K562 (cell line): ENCODE measurements around the gene IPO7. TPM values are rescaled to one million over a fixed set of nuclear protein-coding genes. Genes with fewer than 3 reads are reported as not detected.
A peak's percentile ranks its signal among the peaks of the same experiment; 100 is the strongest.

ENCODE experiments used
- CHD2 ChIP-seq: IDR thresholded peaks from 2 replicates; pipeline ENCODE4 v1.6.1; 2011; ENCODE audit warnings: low read depth, low read length
- DMBX1 ChIP-seq: fragments of 250-450 bp; sonication (Bioruptor Pico); IDR thresholded peaks from 2 replicates; pipeline ENCODE4 v1.8.0; 2022; ENCODE audit warnings: inconsistent platforms, mild to moderate bottlenecking, moderate library complexity, borderline replicate concordance
- ERF ChIP-seq: fragments of 450-650 bp; formaldehyde crosslinking; IDR thresholded peaks from 2 replicates; pipeline ENCODE4 v1.4.0; 2020; ENCODE audit warnings: mild to moderate bottlenecking, mixed read lengths
- MEF2D ChIP-seq: conservative IDR thresholded peaks from 2 replicates; pipeline ENCODE4 v1.6.1; 2016; ENCODE audit warnings: low read depth, missing genetic modification characterization, missing compliant biosample characterization
- NFE2 ChIP-seq: IDR thresholded peaks from 2 replicates; pipeline ENCODE4 v1.6.1; 2014; ENCODE audit warnings: antibody characterized with exemption, low read depth
- NR2C2 ChIP-seq, 2 experiments: fragments of 200-800 bp in 1 of 2; sonication (Bioruptor generic) in 1 of 2; sonication (generic) in 1 of 2; formaldehyde crosslinking in 1 of 2; IDR thresholded peaks; 2 replicates each; pipeline versions ENCODE4 v1.6.1 to v1.8.0; 2016 to 2022; ENCODE audit warnings: mild to moderate bottlenecking in 1 of 2, missing compliant biosample characterization in 1 of 2, missing genetic modification characterization in 1 of 2, missing genetic modification reagents in 1 of 2
- SMAD4 ChIP-seq: fragments of 250-450 bp; sonication (Bioruptor Pico); conservative IDR thresholded peaks from 2 replicates; pipeline ENCODE4 v1.8.0; 2021; ENCODE audit warnings: inconsistent platforms, mild to moderate bottlenecking, moderate library complexity
- SRSF7 ChIP-seq: fragments of 200-400 bp; formaldehyde crosslinking; optimal IDR thresholded peaks from 2 replicates; pipeline ENCODE3; 2017; ENCODE audit warnings: mild to moderate bottlenecking, low read depth, low read length
- TAF1 ChIP-seq: IDR thresholded peaks from 2 replicates; pipeline ENCODE4 v1.6.1; 2011; ENCODE audit warnings: mild to moderate bottlenecking, low read length, moderate library complexity; ENCODE audit not compliant: insufficient read depth, control insufficient read depth, severe bottlenecking; ENCODE audit errors: extremely low read depth
- YY1 ChIP-seq, 3 experiments: IDR thresholded peaks; 2 replicates each; pipeline ENCODE4 v1.6.1; 2011; ENCODE audit warnings: low read length in 2 of 3, mild to moderate bottlenecking in 2 of 3, moderate library complexity in 2 of 3, borderline replicate concordance in 1 of 3, control low read depth in 1 of 3, low read depth in 1 of 3; ENCODE audit not compliant: insufficient read depth in 3 of 3, insufficient replicate concordance in 2 of 3, control insufficient read depth in 1 of 3, insufficient read length in 1 of 3; ENCODE audit errors: extremely low read depth in 1 of 3
- ZNF217 ChIP-seq: sonication (generic); formaldehyde crosslinking; IDR thresholded peaks from 2 replicates; pipeline ENCODE4 v1.8.0; 2022; ENCODE audit warnings: mild to moderate bottlenecking, missing genetic modification reagents
- ZNF23 ChIP-seq: fragments of 250-450 bp; sonication (Bioruptor Pico); IDR thresholded peaks from 2 replicates; pipeline ENCODE4 v1.4.0; 2020; ENCODE audit warnings: mild to moderate bottlenecking
- ZNF668 ChIP-seq: fragments of 250-450 bp; sonication (Bioruptor Pico); IDR thresholded peaks from 2 replicates; pipeline ENCODE4 v1.8.0; 2022; ENCODE audit warnings: mild to moderate bottlenecking, inconsistent platforms
- ZNF75A ChIP-seq: fragments of 450-650 bp; formaldehyde crosslinking; IDR thresholded peaks from 2 replicates; pipeline ENCODE4 v1.4.0; 2020; ENCODE audit warnings: mild to moderate bottlenecking
- ZNF77 ChIP-seq: fragments of 250-450 bp; sonication (Bioruptor Pico); IDR thresholded peaks from 2 replicates; pipeline ENCODE4 v1.5.0; 2020
- polyA plus RNA-seq, 8 experiments: library from polyadenylated mRNA; depleted of rRNA in 4 of 8; stranded (reverse) in 5 of 8; unstranded in 3 of 8; fragments of >200 nt; fragmentation: Nextera tagmentation in 2 of 8; fragmentation: Illumina TruSeq in 1 of 8; extraction: Ambion mirVana in 2 of 8; extraction: Trizol in 1 of 8; gene quantifications; 2 replicates each; pipeline versions ENCODE4 v1.2.1 to v1.2.3, GENCODE V29; 2011 to 2014; ENCODE audit warnings: inconsistent platforms in 1 of 8, missing spikeins in 1 of 8
- total RNA-seq, 7 experiments: library from RNA; depleted of rRNA in 6 of 7; stranded (reverse); fragments of >200 nt in 6 of 7; fragmentation: Illumina TruSeq in 2 of 7; extraction: Trizol in 2 of 7; gene quantifications; 2 replicates each; pipeline versions ENCODE4 v1.2.1 to v1.2.3, GENCODE V29; 2011 to 2021; ENCODE audit warnings: low replicate concordance in 1 of 7
- TF ChIP-seq, protein P1 (sequence below): fragments of 450-650 bp; IDR thresholded peaks from 2 replicates; pipeline ENCODE4 v1.6.1; 2016; ENCODE audit warnings: low read depth
- TF ChIP-seq, protein P2 (sequence below): sonication (generic); formaldehyde crosslinking; IDR thresholded peaks from 2 replicates; pipeline ENCODE4 v1.9.0; 2022; ENCODE audit warnings: mild to moderate bottlenecking, missing genetic modification reagents
- TF ChIP-seq, protein P3 (sequence below), 2 experiments: fragments of 250-450 bp in 1 of 2; fragments of 450-650 bp in 1 of 2; sonication (Bioruptor Pico) in 1 of 2; IDR thresholded peaks; 2 replicates each; pipeline versions ENCODE4 v1.6.1 to v1.8.0; 2016 to 2021; ENCODE audit warnings: mild to moderate bottlenecking in 2 of 2, moderate library complexity in 2 of 2, missing compliant biosample characterization in 1 of 2, missing genetic modification characterization in 1 of 2
- TF ChIP-seq, protein P4 (sequence below): fragments of 250-450 bp; sonication (Bioruptor Pico); IDR thresholded peaks from 2 replicates; pipeline ENCODE4 v1.6.1; 2021; ENCODE audit warnings: mild to moderate bottlenecking

IPO7 gene
- total and polyA plus RNA-seq, 9 of the 15 experiments (the other 6 are each of a cell fraction or from before 2014, with no cell fraction given), result 23.6 to 138 (median 110) TPM

DNA sequence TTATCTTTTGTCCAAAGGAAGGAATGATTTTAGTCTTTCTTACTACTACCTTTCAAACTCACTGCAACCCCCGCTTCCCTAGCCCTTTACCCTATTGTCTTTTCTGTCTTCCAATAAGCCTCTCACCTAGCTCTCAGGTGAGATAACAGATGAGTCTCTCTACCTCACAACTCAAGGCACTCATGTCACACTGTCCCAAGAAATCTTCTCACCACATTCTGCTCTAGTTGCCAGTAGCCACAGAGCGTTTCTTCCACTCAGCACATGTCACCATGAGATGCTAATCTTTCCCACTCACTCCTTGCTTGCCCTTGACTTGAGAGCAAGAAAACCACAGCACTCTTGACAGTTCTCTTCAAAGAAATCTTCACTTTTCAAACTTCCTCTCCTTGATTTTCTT is 37.4 kb upstream of the IPO7 start (continued):
- TF ChIP-seq, protein P1, sequence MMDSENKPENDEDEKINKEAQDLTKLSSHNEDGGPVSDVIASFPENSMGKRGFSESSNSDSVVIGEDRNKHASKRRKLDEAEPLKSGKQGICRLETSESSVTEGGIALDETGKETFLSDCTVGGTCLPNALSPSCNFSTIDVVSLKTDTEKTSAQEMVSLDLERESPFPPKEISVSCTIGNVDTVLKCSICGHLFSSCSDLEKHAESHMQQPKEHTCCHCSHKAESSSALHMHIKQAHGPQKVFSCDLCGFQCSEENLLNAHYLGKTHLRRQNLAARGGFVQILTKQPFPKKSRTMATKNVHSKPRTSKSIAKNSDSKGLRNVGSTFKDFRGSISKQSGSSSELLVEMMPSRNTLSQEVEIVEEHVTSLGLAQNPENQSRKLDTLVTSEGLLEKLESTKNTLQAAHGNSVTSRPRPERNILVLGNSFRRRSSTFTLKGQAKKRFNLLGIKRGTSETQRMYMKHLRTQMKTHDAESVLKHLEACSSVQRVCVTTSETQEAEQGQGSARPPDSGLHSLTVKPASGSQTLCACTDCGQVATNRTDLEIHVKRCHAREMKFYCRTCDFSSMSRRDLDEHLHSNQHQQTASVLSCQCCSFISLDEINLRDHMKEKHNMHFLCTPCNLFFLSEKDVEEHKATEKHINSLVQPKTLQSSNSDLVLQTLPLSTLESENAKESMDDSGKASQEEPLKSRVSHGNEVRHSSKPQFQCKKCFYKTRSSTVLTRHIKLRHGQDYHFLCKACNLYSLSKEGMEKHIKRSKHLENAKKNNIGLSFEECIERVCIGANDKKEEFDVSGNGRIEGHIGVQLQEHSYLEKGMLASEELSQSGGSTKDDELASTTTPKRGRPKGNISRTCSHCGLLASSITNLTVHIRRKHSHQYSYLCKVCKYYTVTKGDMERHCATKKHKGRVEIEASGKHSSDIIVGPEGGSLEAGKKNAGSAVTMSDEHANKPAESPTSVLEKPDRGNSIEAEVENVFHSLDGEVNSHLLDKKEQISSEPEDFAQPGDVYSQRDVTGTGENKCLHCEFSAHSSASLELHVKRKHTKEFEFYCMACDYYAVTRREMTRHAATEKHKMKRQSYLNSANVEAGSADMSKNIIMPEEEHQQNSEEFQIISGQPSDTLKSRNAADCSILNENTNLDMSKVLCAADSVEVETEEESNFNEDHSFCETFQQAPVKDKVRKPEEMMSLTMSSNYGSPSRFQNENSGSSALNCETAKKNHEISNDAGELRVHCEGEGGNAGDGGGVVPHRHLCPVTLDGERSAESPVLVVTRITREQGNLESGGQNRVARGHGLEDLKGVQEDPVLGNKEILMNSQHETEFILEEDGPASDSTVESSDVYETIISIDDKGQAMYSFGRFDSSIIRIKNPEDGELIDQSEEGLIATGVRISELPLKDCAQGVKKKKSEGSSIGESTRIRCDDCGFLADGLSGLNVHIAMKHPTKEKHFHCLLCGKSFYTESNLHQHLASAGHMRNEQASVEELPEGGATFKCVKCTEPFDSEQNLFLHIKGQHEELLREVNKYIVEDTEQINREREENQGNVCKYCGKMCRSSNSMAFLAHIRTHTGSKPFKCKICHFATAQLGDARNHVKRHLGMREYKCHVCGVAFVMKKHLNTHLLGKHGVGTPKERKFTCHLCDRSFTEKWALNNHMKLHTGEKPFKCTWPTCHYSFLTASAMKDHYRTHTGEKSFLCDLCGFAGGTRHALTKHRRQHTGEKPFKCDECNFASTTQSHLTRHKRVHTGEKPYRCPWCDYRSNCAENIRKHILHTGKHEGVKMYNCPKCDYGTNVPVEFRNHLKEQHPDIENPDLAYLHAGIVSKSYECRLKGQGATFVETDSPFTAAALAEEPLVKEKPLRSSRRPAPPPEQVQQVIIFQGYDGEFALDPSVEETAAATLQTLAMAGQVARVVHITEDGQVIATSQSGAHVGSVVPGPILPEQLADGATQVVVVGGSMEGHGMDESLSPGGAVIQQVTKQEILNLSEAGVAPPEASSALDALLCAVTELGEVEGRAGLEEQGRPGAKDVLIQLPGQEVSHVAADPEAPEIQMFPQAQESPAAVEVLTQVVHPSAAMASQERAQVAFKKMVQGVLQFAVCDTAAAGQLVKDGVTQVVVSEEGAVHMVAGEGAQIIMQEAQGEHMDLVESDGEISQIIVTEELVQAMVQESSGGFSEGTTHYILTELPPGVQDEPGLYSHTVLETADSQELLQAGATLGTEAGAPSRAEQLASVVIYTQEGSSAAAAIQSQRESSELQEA, result no peak
- TF ChIP-seq ZNF217 (CRISPR knock-in tag) (no peak), ZNF75A (CRISPR knock-in tag) (no peak), ZNF77 (CRISPR knock-in tag) (no peak), ZNF668 (CRISPR knock-in tag) (no peak), ERF (CRISPR knock-in tag) (no peak), SRSF7 (no peak), MEF2D (peak; percentile 74), ZNF23 (CRISPR knock-in tag) (no peak), TAF1 (no peak), NR2C2 (CRISPR knock-in tag; IDR thresholded peaks at IDR 0.05) (no peak), NR2C2 (tag; IDR thresholded peaks at IDR 0.05) (no peak), SMAD4 (no peak), CHD2 (no peak), YY1 (IDR thresholded peaks at IDR 0.05; ENCODE audit: borderline replicate concordance in 1 of 3, control insufficient read depth in 1 of 3, extremely low read depth in 1 of 3, insufficient read depth in 3 of 3, insufficient read length in 1 of 3, insufficient replicate concordance in 2 of 3, low read depth in 1 of 3, low read length in 2 of 3) (no peak), DMBX1 (no peak), NFE2 (no peak)
- TF ChIP-seq, protein P2, sequence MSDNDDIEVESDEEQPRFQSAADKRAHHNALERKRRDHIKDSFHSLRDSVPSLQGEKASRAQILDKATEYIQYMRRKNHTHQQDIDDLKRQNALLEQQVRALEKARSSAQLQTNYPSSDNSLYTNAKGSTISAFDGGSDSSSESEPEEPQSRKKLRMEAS (CRISPR knock-in tag), result peak; percentile 31; the same call in 1 of the 2 replicates
- TF ChIP-seq, protein P3, sequence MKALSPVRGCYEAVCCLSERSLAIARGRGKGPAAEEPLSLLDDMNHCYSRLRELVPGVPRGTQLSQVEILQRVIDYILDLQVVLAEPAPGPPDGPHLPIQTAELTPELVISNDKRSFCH (CRISPR knock-in tag; IDR thresholded peaks at IDR 0.05), result no peak
- TF ChIP-seq, protein P3 (tag; IDR thresholded peaks at IDR 0.05), result no peak
- TF ChIP-seq, protein P4, sequence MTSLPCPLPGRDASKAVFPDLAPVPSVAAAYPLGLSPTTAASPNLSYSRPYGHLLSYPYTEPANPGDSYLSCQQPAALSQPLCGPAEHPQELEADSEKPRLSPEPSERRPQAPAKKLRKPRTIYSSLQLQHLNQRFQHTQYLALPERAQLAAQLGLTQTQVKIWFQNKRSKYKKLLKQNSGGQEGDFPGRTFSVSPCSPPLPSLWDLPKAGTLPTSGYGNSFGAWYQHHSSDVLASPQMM, result no peak
